Mesodermal cell (in vitro differentiated cells): ENCODE results near the gene AMBRA1.

Experiments used
- H3K27ac ChIP-seq: 2 replicates; pipeline ENCODE4 v1.7.0; 2013; ENCODE audit warnings: mild to moderate bottlenecking, low read depth, low read length, moderate library complexity; ENCODE audit not compliant: severe bottlenecking
- H3K36me3 ChIP-seq: 2 replicates; pipeline ENCODE4 v1.7.1; 2013; ENCODE audit warnings: mild to moderate bottlenecking, low read length, moderate library complexity; ENCODE audit not compliant: control insufficient read depth, insufficient read depth
- H3K4me1 ChIP-seq: one replicate; pipeline ENCODE4 v1.7.1; 2013; ENCODE audit warnings: mild to moderate bottlenecking, low read length; ENCODE audit not compliant: insufficient read depth, control insufficient read depth, poor library complexity, severe bottlenecking
- H3K4me3 ChIP-seq: 2 replicates; pipeline ENCODE4 v1.7.0; 2013; ENCODE audit warnings: low read length, control low read depth, mild to moderate bottlenecking; ENCODE audit not compliant: insufficient read depth, poor library complexity, severe bottlenecking; ENCODE audit errors: extremely low read depth
- H3K9me3 ChIP-seq: 2 replicates; pipeline ENCODE4 v1.7.1; 2013; ENCODE audit warnings: mild to moderate bottlenecking, low read length, moderate library complexity; ENCODE audit not compliant: control insufficient read depth
- WGBS, 2 experiments: methylation state at CpG; one replicate each; pipeline ENCODE4 v1.1.5; 2013; ENCODE audit warnings: missing lambda C conversion rate in 2 of 2; ENCODE audit not compliant: insufficient coverage in 2 of 2; 5-methylcytosine and 5-hydroxymethylcytosine counted together

The AMBRA1 gene

GRCh38 chr11:46362156-46363030 is 231.4 kb downstream of the AMBRA1 start:
- Histone ChIP-seq H3K4me3 (no peak overlapping the region), H3K4me1 (peaks cover 34% of the 10 kb centered on the region), H3K9me3 (no peaks in the 10 kb centered on the region), H3K36me3 (peaks cover 12% of the 10 kb centered on the region), H3K27ac (peak overlapping the region; percentile 86)
- 95% methylated on average over 19 of the region's 20 CpGs for WGBS, 2 experiments

GRCh38 chr11:46361283-46362155 is 232.3 kb downstream of the AMBRA1 start:
- WGBS, 2 experiments: 67 to 73% methylated on average over 18 to 19 of the region's 26 CpGs
- H3K36me3 ChIP-seq: peaks cover 12% of the 10 kb centered on the region
- H3K9me3 ChIP-seq: no peaks in the 10 kb centered on the region
- H3K4me1 ChIP-seq: peaks cover 42% of the 10 kb centered on the region
- peak overlapping the region; percentile 74 for H3K27ac ChIP-seq
- H3K4me3 ChIP-seq: no peak overlapping the region

GRCh38 chr11:46360878-46361277 is 232.9 kb downstream of the AMBRA1 start:
- H3K4me3 ChIP-seq: no peak overlapping the region
- peaks cover 18% of the 10 kb centered on the region for H3K36me3 ChIP-seq
- H3K27ac ChIP-seq: peak overlapping the region; percentile 74
- H3K9me3 ChIP-seq: no peaks in the 10 kb centered on the region
- peaks cover 45% of the 10 kb centered on the region for H3K4me1 ChIP-seq
- WGBS, 2 experiments: 80 to 87% methylated on average over 4 to 6 of the region's 7 CpGs

- H3K27ac ChIP-seq: no peak overlapping the region
- H3K36me3 ChIP-seq: peaks cover 22% of the 10 kb centered on the region
- no CpG with 5 or more reads among the region's 1 CpG for WGBS, 2 experiments
- H3K9me3 ChIP-seq: no peaks in the 10 kb centered on the region
- H3K4me3 ChIP-seq: no peak overlapping the region
- H3K4me1 ChIP-seq: peaks cover 45% of the 10 kb centered on the region
Measured at GRCh38 chr11:46359953-46360352, 233.9 kb downstream of the AMBRA1 start.

- Histone ChIP-seq H3K36me3 (peaks cover 28% of the 10 kb centered on the region), H3K4me3 (no peak overlapping the region), H3K4me1 (peaks cover 32% of the 10 kb centered on the region), H3K27ac (no peak overlapping the region), H3K9me3 (no peaks in the 10 kb centered on the region)
- 87 to 89% methylated on average over 11 of the region's 11 CpGs for WGBS, 2 experiments
Measured at GRCh38 chr11:46357483-46357936, 236.3 kb downstream of the AMBRA1 start.

GRCh38 chr11:46356924-46357482 is 236.8 kb downstream of the AMBRA1 start:
- no peak overlapping the region for H3K27ac ChIP-seq
- WGBS, 2 experiments: 76 to 93% methylated on average over 4 to 5 of the region's 7 CpGs
- no peaks in the 10 kb centered on the region for H3K9me3 ChIP-seq
- H3K4me3 ChIP-seq: no peak overlapping the region
- H3K36me3 ChIP-seq: peaks cover 26% of the 10 kb centered on the region
- peaks cover 27% of the 10 kb centered on the region for H3K4me1 ChIP-seq

GRCh38 chr11:46353698-46354097 is 240.1 kb downstream of the AMBRA1 start:
- Histone ChIP-seq H3K4me3 (no peak overlapping the region), H3K9me3 (no peaks in the 10 kb centered on the region), H3K27ac (no peak overlapping the region), H3K36me3 (peaks cover 41% of the 10 kb centered on the region), H3K4me1 (peaks cover 18% of the 10 kb centered on the region)
- WGBS, 2 experiments: 53 to 58% methylated on average over 4 to 5 of the region's 9 CpGs

- 63 to 69% methylated on average over 27 to 31 of the region's 33 CpGs for WGBS, 2 experiments
- Histone ChIP-seq H3K27ac (no peak overlapping the region), H3K36me3 (peaks cover 41% of the 10 kb centered on the region), H3K9me3 (no peaks in the 10 kb centered on the region), H3K4me1 (peaks cover 21% of the 10 kb centered on the region), H3K4me3 (no peak overlapping the region)
Measured at GRCh38 chr11:46352063-46352841, 241.6 kb downstream of the AMBRA1 start.

GRCh38 chr11:46351606-46352005 is 242.2 kb downstream of the AMBRA1 start:
- H3K4me3 ChIP-seq: no peak overlapping the region
- no peak overlapping the region for H3K27ac ChIP-seq
- H3K4me1 ChIP-seq: peaks cover 18% of the 10 kb centered on the region
- WGBS, 2 experiments: 75 to 80% methylated on average over 5 of the region's 5 CpGs
- H3K36me3 ChIP-seq: peaks cover 41% of the 10 kb centered on the region
- no peaks in the 10 kb centered on the region for H3K9me3 ChIP-seq

GRCh38 chr11:46351148-46351547 is 242.7 kb downstream of the AMBRA1 start:
- no peaks in the 10 kb centered on the region for H3K9me3 ChIP-seq
- 90 to 97% methylated on average over 7 of the region's 8 CpGs for WGBS, 2 experiments
- peaks cover 16% of the 10 kb centered on the region for H3K4me1 ChIP-seq
- H3K4me3 ChIP-seq: no peak overlapping the region
- no peak overlapping the region for H3K27ac ChIP-seq
- H3K36me3 ChIP-seq: peaks cover 37% of the 10 kb centered on the region
